Measurements from ENCODE around the gene STMN3.

DNA sequence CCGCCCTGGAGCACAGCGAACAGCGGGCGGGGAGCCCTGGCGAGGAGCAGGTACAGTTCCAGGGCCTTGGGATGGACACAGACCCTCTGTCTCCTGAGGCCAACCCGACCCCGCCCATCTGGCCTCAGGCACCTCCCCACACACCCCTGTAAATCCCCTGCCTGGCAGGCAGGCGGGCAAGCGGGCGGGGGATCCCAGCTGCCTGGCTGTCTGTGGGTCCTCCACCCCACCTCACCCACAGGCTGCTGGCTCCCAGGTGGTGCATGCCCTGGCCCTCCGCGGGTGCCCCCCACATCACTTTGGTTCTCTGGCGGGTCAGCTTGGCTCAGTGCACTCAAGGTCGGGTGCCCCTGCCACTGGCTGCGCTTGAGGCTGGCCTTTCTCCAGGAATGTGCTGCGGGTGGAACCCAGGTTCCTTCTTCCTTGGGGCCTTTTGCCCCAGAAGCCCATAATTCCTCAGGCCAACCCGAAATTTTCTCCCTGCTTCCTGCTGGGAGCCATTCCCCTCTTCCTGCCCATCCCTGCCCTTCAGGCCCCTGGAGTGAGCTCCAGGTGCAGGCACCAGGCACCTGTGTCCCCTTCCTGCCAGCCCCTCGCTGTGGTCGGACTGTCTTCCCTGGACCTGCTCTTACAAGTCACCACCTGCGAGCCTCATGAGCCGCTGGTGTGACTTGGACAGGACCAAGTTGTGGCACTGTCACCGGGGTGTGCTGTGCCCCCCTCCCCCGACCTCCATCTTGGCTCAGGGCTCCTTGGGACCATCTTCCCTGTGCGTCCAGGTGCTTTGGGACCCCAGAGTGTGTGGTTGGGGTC lies 37.9 kb upstream of the STMN3 start:
- TF ChIP-seq, protein P1, sequence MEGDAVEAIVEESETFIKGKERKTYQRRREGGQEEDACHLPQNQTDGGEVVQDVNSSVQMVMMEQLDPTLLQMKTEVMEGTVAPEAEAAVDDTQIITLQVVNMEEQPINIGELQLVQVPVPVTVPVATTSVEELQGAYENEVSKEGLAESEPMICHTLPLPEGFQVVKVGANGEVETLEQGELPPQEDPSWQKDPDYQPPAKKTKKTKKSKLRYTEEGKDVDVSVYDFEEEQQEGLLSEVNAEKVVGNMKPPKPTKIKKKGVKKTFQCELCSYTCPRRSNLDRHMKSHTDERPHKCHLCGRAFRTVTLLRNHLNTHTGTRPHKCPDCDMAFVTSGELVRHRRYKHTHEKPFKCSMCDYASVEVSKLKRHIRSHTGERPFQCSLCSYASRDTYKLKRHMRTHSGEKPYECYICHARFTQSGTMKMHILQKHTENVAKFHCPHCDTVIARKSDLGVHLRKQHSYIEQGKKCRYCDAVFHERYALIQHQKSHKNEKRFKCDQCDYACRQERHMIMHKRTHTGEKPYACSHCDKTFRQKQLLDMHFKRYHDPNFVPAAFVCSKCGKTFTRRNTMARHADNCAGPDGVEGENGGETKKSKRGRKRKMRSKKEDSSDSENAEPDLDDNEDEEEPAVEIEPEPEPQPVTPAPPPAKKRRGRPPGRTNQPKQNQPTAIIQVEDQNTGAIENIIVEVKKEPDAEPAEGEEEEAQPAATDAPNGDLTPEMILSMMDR (conservative IDR thresholded peaks at IDR 0.05; ENCODE audit: low read depth, low read length) = no peak
- no peak for TF ChIP-seq EZH2phosphoT487 (IDR thresholded peaks at IDR 0.05; ENCODE audit: borderline replicate concordance, low read length)
- TF ChIP-seq EZH2 (IDR thresholded peaks at IDR 0.05; ENCODE audit: low read length, unreplicated experiment) = no peak

All from PC-3 (cell line).